Measurements from ENCODE around the gene NLRP5.
"Not testable (repeated sequence)": the region's sequence is repeated elsewhere in the genome, so short reads cannot be mapped to it uniquely, and the experiment has no call there.

Gene NLRP5

GRCh38 chr19:56097776-56098175 lies 111.2 kb downstream of the NLRP5 start:
- WGBS (ENCODE audit: extremely low coverage, insufficient coverage, low lambda C conversion rate) = no CpG with 5 or more reads among the region's 7 CpGs
- H3K36me3 ChIP-seq (ENCODE audit: control insufficient read depth, insufficient read depth, low read length) = peaks cover 4% of the 10 kb centered on the region

DNA sequence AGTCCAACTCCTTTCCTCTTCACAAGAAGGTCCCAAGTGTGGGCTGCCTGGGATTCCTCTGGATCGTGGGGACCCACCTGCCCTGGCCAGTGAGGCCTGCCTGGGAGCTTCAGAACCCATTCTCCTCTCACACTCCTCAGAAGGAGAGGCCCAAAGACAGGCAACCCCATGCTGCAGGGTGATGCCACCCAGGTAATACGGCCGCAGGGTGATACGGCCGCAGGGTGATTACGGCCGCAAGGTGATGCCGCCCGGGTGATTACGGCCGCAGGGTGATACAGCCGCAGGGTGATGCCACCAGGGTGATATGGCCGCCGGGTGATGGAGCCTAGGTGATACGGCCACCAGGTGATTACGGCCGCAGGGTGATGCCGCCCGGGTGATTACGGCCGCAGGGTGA lies 111.7 kb downstream of the NLRP5 start:
- not testable (repeated sequence) for H3K56ac ChIP-seq (ENCODE audit: low read length); H3K9ac ChIP-seq (ENCODE audit: low read length); H4K5ac ChIP-seq (ENCODE audit: low read length); H3K36me3 ChIP-seq (ENCODE audit: control insufficient read depth, insufficient read depth, low read length); H4K8ac ChIP-seq (ENCODE audit: low read depth, low read length); H3K23ac ChIP-seq (ENCODE audit: low read length); H2AK5ac ChIP-seq (ENCODE audit: low read length); H3K4me2 ChIP-seq (ENCODE audit: low read length); H3K18ac ChIP-seq (ENCODE audit: low read length); H3K4me1 ChIP-seq (ENCODE audit: control insufficient read depth, low read depth, low read length); H3K27ac ChIP-seq (ENCODE audit: low read depth, low read length); H3K4ac ChIP-seq (ENCODE audit: low read depth, low read length); H2BK15ac ChIP-seq (replicated peaks; ENCODE audit: low read depth); H3K4me3 ChIP-seq (ENCODE audit: low read length); H3K27me3 ChIP-seq (ENCODE audit: insufficient read depth, low read length, poor library complexity); DNase-seq; H2BK120ac ChIP-seq (ENCODE audit: low read depth, low read length); H2BK5ac ChIP-seq (ENCODE audit: low read length)
- H3K79me2 ChIP-seq (ENCODE audit: control insufficient read depth, insufficient read depth, low read length) = peaks cover 25% of the 10 kb centered on the region
- no CpG with 5 or more reads among the region's 21 CpGs for WGBS (ENCODE audit: extremely low coverage, insufficient coverage, low lambda C conversion rate)
- peaks cover 19% of the 10 kb centered on the region for H3K79me1 ChIP-seq (ENCODE audit: low read length)

More at GRCh38 chr19:56097776-56098175, 111.2 kb downstream of the NLRP5 start:
- no peaks in the 10 kb centered on the region for H3K4me1 ChIP-seq (ENCODE audit: control insufficient read depth, low read depth, low read length)
- H3K18ac ChIP-seq (ENCODE audit: low read length) = no peak overlapping the region
- H2BK120ac ChIP-seq (ENCODE audit: low read depth, low read length) = no peak overlapping the region
- DNase-seq = no peak
- H4K5ac ChIP-seq (ENCODE audit: low read length) = no peak overlapping the region
- H3K23ac ChIP-seq (ENCODE audit: low read length) = no peak overlapping the region
- H2BK15ac ChIP-seq (replicated peaks; ENCODE audit: low read depth) = no peak overlapping the region
- H4K8ac ChIP-seq (ENCODE audit: low read depth, low read length) = no peak overlapping the region
- no peak overlapping the region for H3K27ac ChIP-seq (ENCODE audit: low read depth, low read length)
- H3K4me3 ChIP-seq (ENCODE audit: low read length) = no peak overlapping the region
- H2AK5ac ChIP-seq (ENCODE audit: low read length) = no peak overlapping the region
- H3K56ac ChIP-seq (ENCODE audit: low read length) = no peak overlapping the region
- no peaks in the 10 kb centered on the region for H3K27me3 ChIP-seq (ENCODE audit: insufficient read depth, low read length, poor library complexity)
- H3K79me2 ChIP-seq (ENCODE audit: control insufficient read depth, insufficient read depth, low read length) = peaks cover 25% of the 10 kb centered on the region
- no peak overlapping the region for H2BK5ac ChIP-seq (ENCODE audit: low read length)
- peaks cover 22% of the 10 kb centered on the region for H3K79me1 ChIP-seq (ENCODE audit: low read length)
- H3K4me2 ChIP-seq (ENCODE audit: low read length) = no peak overlapping the region
- H3K4ac ChIP-seq (ENCODE audit: low read depth, low read length) = no peak overlapping the region
- no peak overlapping the region for H3K9ac ChIP-seq (ENCODE audit: low read length)

GRCh38 chr19:56098731-56099568 lies 112.4 kb downstream of the NLRP5 start:
- Histone ChIP-seq H2BK120ac (ENCODE audit: low read depth, low read length) (no peak overlapping the region), H3K27ac (ENCODE audit: low read depth, low read length) (no peak overlapping the region), H2AK5ac (ENCODE audit: low read length) (no peak overlapping the region), H3K36me3 (ENCODE audit: control insufficient read depth, insufficient read depth, low read length) (peaks cover 4% of the 10 kb centered on the region), H3K4me2 (ENCODE audit: low read length) (no peak overlapping the region), H3K79me2 (ENCODE audit: control insufficient read depth, insufficient read depth, low read length) (peaks cover 24% of the 10 kb centered on the region), H3K23ac (ENCODE audit: low read length) (no peak overlapping the region), H3K4ac (ENCODE audit: low read depth, low read length) (no peak overlapping the region), H4K8ac (ENCODE audit: low read depth, low read length) (no peak overlapping the region), H2BK15ac (replicated peaks; ENCODE audit: low read depth) (no peak overlapping the region), H3K56ac (ENCODE audit: low read length) (no peak overlapping the region), H2BK5ac (ENCODE audit: low read length) (no peak overlapping the region), H3K4me1 (ENCODE audit: control insufficient read depth, low read depth, low read length) (no peaks in the 10 kb centered on the region), H3K18ac (ENCODE audit: low read length) (no peak overlapping the region), H3K4me3 (ENCODE audit: low read length) (no peak overlapping the region), H4K5ac (ENCODE audit: low read length) (no peak overlapping the region), H3K27me3 (ENCODE audit: insufficient read depth, low read length, poor library complexity) (no peaks in the 10 kb centered on the region), H3K9ac (ENCODE audit: low read length) (no peak overlapping the region), H3K79me1 (ENCODE audit: low read length) (peaks cover 17% of the 10 kb centered on the region)
- no peak for DNase-seq
- whole genome bisulfite sequencing (ENCODE audit: extremely low coverage, insufficient coverage, low lambda C conversion rate) = no CpG with 5 or more reads among the region's 34 CpGs

DNA sequence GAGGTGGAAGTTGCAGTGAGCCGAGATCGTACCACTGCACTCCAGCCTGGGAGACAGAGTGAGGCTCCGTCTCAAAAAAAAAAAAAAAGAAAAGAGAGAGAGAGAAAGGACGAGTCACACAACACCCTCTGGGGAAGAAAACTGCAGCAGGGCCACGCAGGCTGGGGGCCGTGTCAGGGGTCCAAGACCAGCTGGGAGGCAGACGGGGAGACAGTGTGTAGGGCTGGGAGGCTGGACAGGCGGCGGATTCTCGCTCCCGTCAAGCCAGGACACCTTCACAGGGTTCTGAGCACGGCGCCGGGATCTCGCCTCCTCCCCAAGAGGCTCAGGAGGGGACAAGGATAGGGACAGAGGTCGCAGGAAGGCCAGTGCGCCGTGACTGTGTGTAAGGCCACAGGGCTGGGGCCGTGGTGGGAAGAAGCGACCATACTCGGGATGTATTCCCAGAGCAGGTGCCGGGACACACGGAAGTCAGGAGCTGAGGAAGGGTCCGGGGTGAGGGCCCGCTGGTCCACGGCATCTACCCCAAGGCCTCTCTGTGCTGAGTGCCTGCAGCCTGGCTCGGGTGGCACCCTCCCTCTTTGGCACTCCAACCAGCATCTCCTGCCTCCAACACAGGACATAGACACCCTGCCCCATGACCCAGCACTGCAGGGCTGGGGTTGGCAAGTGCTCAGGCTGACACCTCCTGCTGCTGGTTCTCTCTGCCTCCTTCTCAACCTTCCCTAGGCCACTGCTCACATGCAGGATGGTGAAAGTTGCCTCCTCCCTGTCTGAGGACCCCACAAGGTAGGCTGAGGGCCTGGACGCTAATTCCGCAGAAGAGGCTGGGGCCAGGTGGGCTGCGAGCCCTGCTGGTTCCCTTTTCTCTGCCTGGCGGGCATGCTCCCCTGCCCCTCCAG lies 113.3 kb downstream of the NLRP5 start:
- H3K4me1 ChIP-seq (ENCODE audit: control insufficient read depth, low read depth, low read length) = no peaks in the 10 kb centered on the region
- H2BK120ac ChIP-seq (ENCODE audit: low read depth, low read length) = no peak overlapping the region
- H3K23ac ChIP-seq (ENCODE audit: low read length) = no peak overlapping the region
- peaks cover 4% of the 10 kb centered on the region for H3K36me3 ChIP-seq (ENCODE audit: control insufficient read depth, insufficient read depth, low read length)
- no peak overlapping the region for H3K4me2 ChIP-seq (ENCODE audit: low read length)
- no peaks in the 10 kb centered on the region for H3K27me3 ChIP-seq (ENCODE audit: insufficient read depth, low read length, poor library complexity)
- no peak overlapping the region for H4K8ac ChIP-seq (ENCODE audit: low read depth, low read length)
- no peak overlapping the region for H4K5ac ChIP-seq (ENCODE audit: low read length)
- no peak overlapping the region for H2BK15ac ChIP-seq (replicated peaks; ENCODE audit: low read depth)
- no CpG with 5 or more reads among the region's 31 CpGs for WGBS (ENCODE audit: extremely low coverage, insufficient coverage, low lambda C conversion rate)
- no peak overlapping the region for H3K18ac ChIP-seq (ENCODE audit: low read length)
- no peak overlapping the region for H3K4me3 ChIP-seq (ENCODE audit: low read length)
- no peak overlapping the region for H3K9ac ChIP-seq (ENCODE audit: low read length)
- H3K79me1 ChIP-seq (ENCODE audit: low read length) = peaks cover 20% of the 10 kb centered on the region
- no peak for DNase-seq
- peaks cover 31% of the 10 kb centered on the region for H3K79me2 ChIP-seq (ENCODE audit: control insufficient read depth, insufficient read depth, low read length)
- H3K4ac ChIP-seq (ENCODE audit: low read depth, low read length) = no peak overlapping the region
- no peak overlapping the region for H3K56ac ChIP-seq (ENCODE audit: low read length)
- H2AK5ac ChIP-seq (ENCODE audit: low read length) = no peak overlapping the region
- no peak overlapping the region for H3K27ac ChIP-seq (ENCODE audit: low read depth, low read length)
- no peak overlapping the region for H2BK5ac ChIP-seq (ENCODE audit: low read length)

DNA sequence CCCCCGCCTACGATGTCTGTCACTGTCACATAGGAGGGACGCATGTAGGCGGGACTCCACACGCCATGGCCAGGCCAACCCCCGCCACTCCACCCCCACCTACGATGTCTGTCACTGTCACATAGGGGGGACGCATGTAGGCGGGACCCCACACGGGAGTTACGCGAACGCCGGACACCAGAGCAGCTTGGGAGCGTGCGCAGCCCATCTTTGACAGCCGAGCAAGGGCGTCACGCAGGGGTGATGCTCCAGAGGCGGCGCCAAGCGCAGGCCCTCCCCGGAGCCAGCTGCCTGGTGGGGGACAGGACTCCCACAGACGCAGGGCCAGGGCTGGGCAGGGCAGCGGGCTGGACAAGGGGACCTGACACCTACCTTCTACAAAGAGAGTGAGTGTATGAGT lies 114.5 kb downstream of the NLRP5 start:
- Histone ChIP-seq H3K27me3 (ENCODE audit: insufficient read depth, low read length, poor library complexity) (no peaks in the 10 kb centered on the region), H3K56ac (ENCODE audit: low read length) (no peak overlapping the region), H2BK5ac (ENCODE audit: low read length) (no peak overlapping the region), H2AK5ac (ENCODE audit: low read length) (no peak overlapping the region), H3K4ac (ENCODE audit: low read depth, low read length) (no peak overlapping the region), H4K8ac (ENCODE audit: low read depth, low read length) (no peak overlapping the region), H4K5ac (ENCODE audit: low read length) (no peak overlapping the region), H3K9ac (ENCODE audit: low read length) (no peak overlapping the region), H2BK120ac (ENCODE audit: low read depth, low read length) (no peak overlapping the region), H3K27ac (ENCODE audit: low read depth, low read length) (no peak overlapping the region), H2BK15ac (replicated peaks; ENCODE audit: low read depth) (no peak overlapping the region), H3K36me3 (ENCODE audit: control insufficient read depth, insufficient read depth, low read length) (peaks cover 4% of the 10 kb centered on the region), H3K4me2 (ENCODE audit: low read length) (no peak overlapping the region), H3K23ac (ENCODE audit: low read length) (no peak overlapping the region), H3K4me1 (ENCODE audit: control insufficient read depth, low read depth, low read length) (no peaks in the 10 kb centered on the region), H3K79me2 (ENCODE audit: control insufficient read depth, insufficient read depth, low read length) (peaks cover 38% of the 10 kb centered on the region), H3K4me3 (ENCODE audit: low read length) (no peak overlapping the region), H3K18ac (ENCODE audit: low read length) (no peak overlapping the region), H3K79me1 (ENCODE audit: low read length) (peaks cover 13% of the 10 kb centered on the region)
- no peak for DNase-seq
- no CpG with 5 or more reads among the region's 25 CpGs for WGBS (ENCODE audit: extremely low coverage, insufficient coverage, low lambda C conversion rate)

Data from mesendoderm (in vitro differentiated cells).